ENCODE results near the gene FMO4.
"Not testable (repeated sequence)": the region's sequence is repeated elsewhere in the genome, so short reads cannot be mapped to it uniquely, and the experiment has no call there.

FMO4 gene

DNA sequence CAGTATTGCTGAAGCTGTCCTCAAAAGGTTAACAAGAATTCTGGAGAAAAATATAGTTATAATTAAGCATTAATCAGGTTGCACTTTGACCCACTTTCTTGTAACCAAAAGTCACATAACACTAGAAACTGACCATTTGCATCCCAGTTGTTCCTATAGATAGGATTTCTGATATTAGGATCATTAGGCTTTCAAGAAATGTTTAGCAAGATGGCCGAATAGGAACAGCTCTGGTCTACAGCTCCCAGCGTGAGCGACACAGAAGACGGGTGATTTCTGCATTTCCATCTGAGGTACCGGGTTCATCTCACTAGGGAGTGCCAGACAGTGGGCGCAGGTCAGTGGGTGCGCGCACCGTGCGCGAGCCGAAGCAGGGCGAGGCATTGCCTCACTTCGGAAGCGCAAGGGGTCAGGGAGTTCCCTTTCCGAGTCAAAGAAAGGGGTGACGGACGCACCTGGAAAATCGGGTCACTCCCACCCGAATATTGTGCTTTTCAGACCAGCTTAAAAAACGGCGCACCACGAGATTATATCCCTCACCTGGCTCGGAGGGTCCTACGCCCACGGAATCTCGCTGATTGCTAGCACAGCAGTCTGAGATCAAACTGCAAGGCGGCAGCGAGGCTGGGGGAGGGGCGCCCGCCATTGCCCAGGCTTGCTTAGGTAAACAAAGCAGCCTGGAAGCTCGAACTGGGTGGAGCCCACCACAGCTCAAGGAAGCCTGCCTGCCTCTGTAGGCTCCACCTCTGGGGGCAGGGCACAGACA is 59.6 kb downstream of the FMO4 start:
- not testable (repeated sequence) for H2AFZ ChIP-seq (ENCODE audit: low read depth, low read length); H3K36me3 ChIP-seq (ENCODE audit: insufficient read depth, low read length); H3K9me3 ChIP-seq (ENCODE audit: low read length); H3K4me1 ChIP-seq (ENCODE audit: insufficient read depth, low read length); H3K27me3 ChIP-seq (ENCODE audit: insufficient read depth, low read length); H3K4me3 ChIP-seq (ENCODE audit: low read length)

DNA sequence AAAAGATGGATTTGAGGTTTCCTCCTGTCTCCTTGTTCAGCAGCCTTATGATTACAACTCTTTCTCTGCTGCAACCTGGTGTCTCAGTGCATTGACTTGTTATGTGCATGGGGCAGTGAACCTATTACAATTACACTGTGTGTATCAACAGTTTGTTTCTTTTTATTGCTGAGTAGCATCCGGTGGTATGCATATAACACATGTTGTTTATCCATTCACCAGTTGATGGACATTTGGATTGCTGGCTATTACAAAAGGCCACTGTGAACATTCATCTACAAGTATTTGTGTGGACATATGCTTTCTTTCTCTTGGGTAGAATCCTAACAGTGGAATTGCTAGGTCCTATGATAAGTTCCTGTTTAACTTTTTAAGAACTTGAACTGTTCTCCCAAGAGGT is 65.9 kb downstream of the FMO4 start:
- Histone ChIP-seq H3K4me3 (ENCODE audit: low read length) (no peak overlapping the region), H2AFZ (ENCODE audit: low read depth, low read length) (no peak overlapping the region), H3K9me3 (ENCODE audit: low read length) (no peaks in the 10 kb centered on the region), H3K36me3 (ENCODE audit: insufficient read depth, low read length) (no peaks in the 10 kb centered on the region), H3K4me1 (ENCODE audit: insufficient read depth, low read length) (no peaks in the 10 kb centered on the region), H3K27me3 (ENCODE audit: insufficient read depth, low read length) (no peaks in the 10 kb centered on the region)

DNA sequence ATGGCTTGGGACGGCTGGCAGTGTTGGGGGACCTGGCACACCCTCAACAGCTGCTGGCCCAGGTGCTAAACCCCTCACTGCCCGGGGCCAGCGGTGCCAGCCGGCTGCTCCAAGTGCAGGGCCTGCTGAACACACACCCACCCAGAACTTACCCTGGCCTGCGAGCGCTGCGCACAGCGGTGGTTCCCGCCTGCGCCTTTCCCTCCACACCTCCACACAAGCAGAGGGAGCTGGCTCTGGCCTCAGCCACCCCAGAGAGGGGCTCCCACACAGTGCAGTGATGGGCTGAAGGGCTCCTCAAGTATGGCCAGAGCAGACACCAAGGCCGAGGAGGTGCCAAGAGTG is 67.9 kb downstream of the FMO4 start:
- H3K27me3 ChIP-seq (ENCODE audit: insufficient read depth, low read length) = no peaks in the 10 kb centered on the region

DNA sequence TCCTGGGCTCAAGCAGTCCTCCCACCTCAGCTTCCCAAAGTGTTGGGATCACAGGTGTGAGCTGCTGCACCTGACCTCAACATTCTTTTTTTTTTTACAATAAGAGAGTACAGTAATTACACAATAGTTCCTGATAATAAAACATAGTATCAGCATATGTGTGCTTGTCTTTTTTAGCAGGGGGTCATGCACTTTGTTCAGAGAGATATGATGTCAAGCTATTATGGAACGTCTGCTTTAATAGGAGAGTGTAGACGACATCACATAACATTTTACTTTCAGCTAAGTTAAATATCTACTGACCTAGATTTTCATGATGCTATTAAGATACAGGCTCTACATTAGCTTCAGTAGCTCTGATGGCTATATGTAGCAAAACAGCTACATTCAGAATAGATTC is 70.5 kb downstream of the FMO4 start:
- no peaks in the 10 kb centered on the region for H3K27me3 ChIP-seq (ENCODE audit: insufficient read depth, low read length)
- no peak overlapping the region for H2AFZ ChIP-seq (ENCODE audit: low read depth, low read length)
- no peaks in the 10 kb centered on the region for H3K4me1 ChIP-seq (ENCODE audit: insufficient read depth, low read length)
- H3K4me3 ChIP-seq (ENCODE audit: low read length) = no peak overlapping the region
- no peaks in the 10 kb centered on the region for H3K9me3 ChIP-seq (ENCODE audit: low read length)
- no peaks in the 10 kb centered on the region for H3K36me3 ChIP-seq (ENCODE audit: insufficient read depth, low read length)

More for the DNA sequence above, 67.9 kb downstream of the FMO4 start:
- Histone ChIP-seq H3K4me1 (ENCODE audit: insufficient read depth, low read length) (no peaks in the 10 kb centered on the region), H2AFZ (ENCODE audit: low read depth, low read length) (no peak overlapping the region), H3K9me3 (ENCODE audit: low read length) (no peaks in the 10 kb centered on the region), H3K36me3 (ENCODE audit: insufficient read depth, low read length) (no peaks in the 10 kb centered on the region), H3K4me3 (ENCODE audit: low read length) (no peak overlapping the region)

DNA sequence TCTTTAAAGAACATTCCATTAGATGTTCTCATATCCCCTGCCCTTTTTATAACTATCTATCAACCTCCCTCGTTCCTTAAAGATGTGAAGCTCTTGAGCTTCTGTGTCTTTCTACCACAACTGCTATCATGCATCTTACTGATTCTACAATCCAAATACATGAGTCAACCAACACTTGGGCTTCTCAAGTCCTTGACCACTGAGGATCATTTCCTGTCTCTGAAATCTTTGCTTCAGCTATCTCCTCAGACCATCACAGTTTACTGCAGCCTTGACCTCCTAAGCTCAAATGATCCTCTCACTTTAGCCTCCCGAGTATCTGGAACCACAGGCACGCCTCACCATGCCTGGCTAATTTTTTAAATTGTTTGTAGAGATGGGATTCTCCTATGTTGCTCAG is 75.2 kb downstream of the FMO4 start:
- no peaks in the 10 kb centered on the region for H3K27me3 ChIP-seq (ENCODE audit: insufficient read depth, low read length)
- H3K4me3 ChIP-seq (ENCODE audit: low read length) = no peak overlapping the region
- H3K4me1 ChIP-seq (ENCODE audit: insufficient read depth, low read length) = no peaks in the 10 kb centered on the region
- H3K9me3 ChIP-seq (ENCODE audit: low read length) = no peaks in the 10 kb centered on the region
- no peak overlapping the region for H2AFZ ChIP-seq (ENCODE audit: low read depth, low read length)
- H3K36me3 ChIP-seq (ENCODE audit: insufficient read depth, low read length) = no peaks in the 10 kb centered on the region

DNA sequence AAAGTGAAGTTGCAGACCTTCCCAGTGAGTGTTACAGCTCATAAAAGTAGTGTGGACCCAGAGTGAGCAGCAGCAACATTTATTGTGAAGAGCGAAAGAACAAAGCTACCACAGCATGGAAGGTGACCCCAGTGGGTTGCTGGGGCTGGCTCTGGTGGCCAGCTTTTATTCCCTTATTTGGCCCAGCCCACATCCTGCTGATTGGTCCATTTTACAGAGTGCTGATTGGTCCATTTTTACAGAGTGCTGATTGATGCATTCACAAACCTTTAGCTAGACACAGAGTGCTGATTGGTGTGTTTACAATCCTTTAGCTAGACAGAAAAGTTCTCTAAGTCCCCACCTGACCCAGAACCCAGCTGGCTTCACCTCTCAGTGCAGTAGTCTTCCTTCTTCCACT is 76.8 kb downstream of the FMO4 start:
- H3K4me3 ChIP-seq (ENCODE audit: low read length); H3K9me3 ChIP-seq (ENCODE audit: low read length); H3K27me3 ChIP-seq (ENCODE audit: insufficient read depth, low read length); H3K36me3 ChIP-seq (ENCODE audit: insufficient read depth, low read length); H2AFZ ChIP-seq (ENCODE audit: low read depth, low read length); H3K4me1 ChIP-seq (ENCODE audit: insufficient read depth, low read length): not testable (repeated sequence)
